Non-pigmented ciliary epithelial cell (primary cell): ENCODE results near the gene TICAM1.

Experiments
- DNase-seq: peaks from one replicate; pipeline ENCODE4 v3.0.0-alpha.2; 2010; ENCODE audit warnings: low read depth

The TICAM1 gene

GRCh38 chr19:4768934-4769777 is 62.4 kb downstream of the TICAM1 start:
- peak; percentile 42 for DNase-seq
